ENCODE measurements around the gene ADGRV1. TPM values are rescaled to one million over a fixed set of nuclear protein-coding genes. Genes with fewer than 3 reads are reported as not detected.
"Not testable (repeated sequence)": the region's sequence is repeated elsewhere in the genome, so short reads cannot be mapped to it uniquely, and the experiment has no call there.

The ADGRV1 gene
- total RNA-seq, 2 donors from 2014 or later: 97.6 to 117 TPM

DNA sequence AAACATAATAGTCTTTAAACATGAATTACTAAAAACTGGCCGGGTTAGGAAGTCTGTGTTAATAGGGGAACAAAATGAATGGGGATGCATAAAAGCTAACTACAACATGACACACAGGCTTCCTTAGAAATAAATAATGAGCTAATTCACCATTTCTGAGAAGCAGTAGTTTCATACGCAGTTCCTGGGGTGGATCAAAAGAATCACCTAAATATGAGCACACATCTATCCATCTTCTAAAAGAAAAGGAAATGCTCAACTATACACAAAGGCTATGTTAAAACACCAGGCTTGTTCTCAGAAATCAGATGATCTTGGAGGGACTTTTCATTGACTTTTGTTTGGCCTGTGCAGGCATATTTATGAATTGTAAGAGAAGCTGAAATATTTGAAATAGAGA lies 451.5 kb downstream of the ADGRV1 start:
- Mint-ChIP-seq H3K4me3 (no peak overlapping the region), H3K36me3 (ENCODE audit: low read depth) (peaks cover 27% of the 10 kb centered on the region), H3K27me3 (ENCODE audit: insufficient read depth) (no peaks in the 10 kb centered on the region), H3K9me3 (peaks cover 16% of the 10 kb centered on the region), H3K4me1 (peaks cover under 1% of the 10 kb centered on the region), H3K27ac (no peak overlapping the region)
- H3K4me1 ChIP-seq (ENCODE audit: control insufficient read depth, insufficient read depth, low read length): no peaks in the 10 kb centered on the region
- 95 to 100% methylated on average over 1 of the region's 2 CpGs for WGBS, 2 experiments (ENCODE audit: insufficient coverage in 1 of 2, insufficient read length in 1 of 2)
- DNase-seq: no peak
- no peaks in the 10 kb centered on the region for H3K27me3 ChIP-seq (ENCODE audit: control insufficient read depth, insufficient read depth, low read length, poor library complexity, severe bottlenecking)
- no peaks in the 10 kb centered on the region for H3K36me3 ChIP-seq (ENCODE audit: control insufficient read depth, insufficient read depth, low read length)
- H3K4me3 ChIP-seq (ENCODE audit: low read length): no peak overlapping the region
- H3K9me3 ChIP-seq (ENCODE audit: control insufficient read depth, low read length): peaks cover 15% of the 10 kb centered on the region
- H3K9ac ChIP-seq (ENCODE audit: extremely low read depth, low read length, poor library complexity, severe bottlenecking): no peak overlapping the region
- TF ChIP-seq, protein P1, sequence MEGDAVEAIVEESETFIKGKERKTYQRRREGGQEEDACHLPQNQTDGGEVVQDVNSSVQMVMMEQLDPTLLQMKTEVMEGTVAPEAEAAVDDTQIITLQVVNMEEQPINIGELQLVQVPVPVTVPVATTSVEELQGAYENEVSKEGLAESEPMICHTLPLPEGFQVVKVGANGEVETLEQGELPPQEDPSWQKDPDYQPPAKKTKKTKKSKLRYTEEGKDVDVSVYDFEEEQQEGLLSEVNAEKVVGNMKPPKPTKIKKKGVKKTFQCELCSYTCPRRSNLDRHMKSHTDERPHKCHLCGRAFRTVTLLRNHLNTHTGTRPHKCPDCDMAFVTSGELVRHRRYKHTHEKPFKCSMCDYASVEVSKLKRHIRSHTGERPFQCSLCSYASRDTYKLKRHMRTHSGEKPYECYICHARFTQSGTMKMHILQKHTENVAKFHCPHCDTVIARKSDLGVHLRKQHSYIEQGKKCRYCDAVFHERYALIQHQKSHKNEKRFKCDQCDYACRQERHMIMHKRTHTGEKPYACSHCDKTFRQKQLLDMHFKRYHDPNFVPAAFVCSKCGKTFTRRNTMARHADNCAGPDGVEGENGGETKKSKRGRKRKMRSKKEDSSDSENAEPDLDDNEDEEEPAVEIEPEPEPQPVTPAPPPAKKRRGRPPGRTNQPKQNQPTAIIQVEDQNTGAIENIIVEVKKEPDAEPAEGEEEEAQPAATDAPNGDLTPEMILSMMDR (conservative IDR thresholded peaks at IDR 0.05): no peak
- H3K27ac ChIP-seq (ENCODE audit: low read depth, low read length): no peak overlapping the region

DNA sequence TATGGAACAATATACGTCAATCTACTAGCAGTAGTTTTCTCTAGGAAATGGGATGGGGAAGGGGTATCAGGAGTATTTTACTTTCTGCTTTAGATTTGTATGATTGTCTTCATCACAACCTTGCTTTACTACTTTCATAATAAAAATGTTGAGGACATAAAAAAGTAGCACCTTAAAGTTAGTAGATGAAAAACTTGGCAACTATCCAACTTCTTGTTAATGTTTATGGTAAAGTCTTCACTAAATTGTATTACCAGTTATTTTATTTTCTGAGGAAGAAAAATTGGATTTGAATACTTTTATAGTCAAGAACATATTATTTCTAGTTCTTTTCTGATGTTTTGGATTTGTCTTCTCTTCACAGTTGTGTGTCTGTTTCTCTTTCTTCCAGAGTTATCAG lies 452.4 kb downstream of the ADGRV1 start:
- TF ChIP-seq, protein P1 (conservative IDR thresholded peaks at IDR 0.05): no peak
- Histone ChIP-seq H3K4me1 (ENCODE audit: control insufficient read depth, insufficient read depth, low read length) (no peaks in the 10 kb centered on the region), H3K4me3 (ENCODE audit: low read length) (no peak overlapping the region), H3K27me3 (ENCODE audit: control insufficient read depth, insufficient read depth, low read length, poor library complexity, severe bottlenecking) (no peaks in the 10 kb centered on the region), H3K9ac (ENCODE audit: extremely low read depth, low read length, poor library complexity, severe bottlenecking) (no peak overlapping the region), H3K36me3 (ENCODE audit: control insufficient read depth, insufficient read depth, low read length) (no peaks in the 10 kb centered on the region), H3K9me3 (ENCODE audit: control insufficient read depth, low read length) (peaks cover 17% of the 10 kb centered on the region), H3K27ac (ENCODE audit: low read depth, low read length) (no peak overlapping the region)
- peaks cover 8% of the 10 kb centered on the region for H3K4me1 Mint-ChIP-seq
- no CpG with 5 or more reads among the region's 1 CpG for WGBS, 2 experiments (ENCODE audit: insufficient coverage in 1 of 2, insufficient read length in 1 of 2)
- H3K27me3 Mint-ChIP-seq (ENCODE audit: insufficient read depth): no peaks in the 10 kb centered on the region
- H3K9me3 Mint-ChIP-seq: peaks cover 21% of the 10 kb centered on the region
- no peak overlapping the region for H3K4me3 Mint-ChIP-seq
- DNase-seq: no peak
- H3K36me3 Mint-ChIP-seq (ENCODE audit: low read depth): peaks cover 29% of the 10 kb centered on the region
- H3K27ac Mint-ChIP-seq: no peak overlapping the region

GRCh38 chr5:91012867-91013266 lies 454.3 kb downstream of the ADGRV1 start:
- peaks cover 19% of the 10 kb centered on the region for H3K4me1 Mint-ChIP-seq

DNA sequence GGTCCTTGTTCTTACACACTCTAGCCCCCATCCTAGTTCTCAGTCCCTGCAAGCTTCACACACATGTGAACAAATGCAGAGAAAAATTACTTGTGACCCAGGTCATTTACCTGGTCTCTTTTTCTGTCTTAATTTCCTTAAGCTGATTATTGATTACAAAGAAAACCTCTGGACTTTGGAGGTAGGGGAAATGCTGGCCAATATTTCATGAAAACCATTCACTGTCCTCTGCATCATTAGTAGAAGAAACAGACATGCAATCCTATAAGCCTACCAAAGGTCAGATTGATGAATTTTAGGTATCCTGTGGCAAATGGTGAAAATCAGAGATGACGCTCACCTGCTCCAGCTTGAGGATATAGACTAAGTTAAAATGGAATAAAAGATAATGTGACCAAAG lies 457.7 kb downstream of the ADGRV1 start:
- H3K9ac ChIP-seq (ENCODE audit: extremely low read depth, low read length, poor library complexity, severe bottlenecking): no peak overlapping the region
- H3K4me1 ChIP-seq (ENCODE audit: control insufficient read depth, insufficient read depth, low read length): peaks cover 1% of the 10 kb centered on the region
- Mint-ChIP-seq H3K4me3 (no peak overlapping the region), H3K27ac (no peak overlapping the region), H3K36me3 (ENCODE audit: low read depth) (peaks cover 22% of the 10 kb centered on the region), H3K27me3 (ENCODE audit: insufficient read depth) (no peaks in the 10 kb centered on the region), H3K4me1 (peaks cover 37% of the 10 kb centered on the region), H3K9me3 (peaks cover 21% of the 10 kb centered on the region)
- no peak overlapping the region for H3K4me3 ChIP-seq (ENCODE audit: low read length)
- no peaks in the 10 kb centered on the region for H3K27me3 ChIP-seq (ENCODE audit: control insufficient read depth, insufficient read depth, low read length, poor library complexity, severe bottlenecking)
- 100% methylated on average over 1 of the region's 1 CpG for WGBS, 2 experiments (ENCODE audit: insufficient coverage in 1 of 2, insufficient read length in 1 of 2)
- DNase-seq: no peak
- no peaks in the 10 kb centered on the region for H3K36me3 ChIP-seq (ENCODE audit: control insufficient read depth, insufficient read depth, low read length)
- TF ChIP-seq, protein P1 (conservative IDR thresholded peaks at IDR 0.05): no peak
- H3K9me3 ChIP-seq (ENCODE audit: control insufficient read depth, low read length): peaks cover 17% of the 10 kb centered on the region
- H3K27ac ChIP-seq (ENCODE audit: low read depth, low read length): no peak overlapping the region

More at GRCh38 chr5:91012867-91013266, 454.3 kb downstream of the ADGRV1 start:
- not testable (repeated sequence) for H3K4me3 ChIP-seq (ENCODE audit: low read length); H3K9ac ChIP-seq (ENCODE audit: extremely low read depth, low read length, poor library complexity, severe bottlenecking); DNase-seq; H3K27me3 ChIP-seq (ENCODE audit: control insufficient read depth, insufficient read depth, low read length, poor library complexity, severe bottlenecking); H3K36me3 ChIP-seq (ENCODE audit: control insufficient read depth, insufficient read depth, low read length); H3K27me3 Mint-ChIP-seq (ENCODE audit: insufficient read depth); H3K4me3 Mint-ChIP-seq; H3K27ac Mint-ChIP-seq; H3K4me1 ChIP-seq (ENCODE audit: control insufficient read depth, insufficient read depth, low read length); H3K27ac ChIP-seq (ENCODE audit: low read depth, low read length)
- H3K9me3 ChIP-seq (ENCODE audit: control insufficient read depth, low read length): peaks cover 17% of the 10 kb centered on the region
- H3K9me3 Mint-ChIP-seq: peaks cover 21% of the 10 kb centered on the region
- H3K36me3 Mint-ChIP-seq (ENCODE audit: low read depth): peaks cover 22% of the 10 kb centered on the region
- WGBS, 2 experiments (ENCODE audit: insufficient coverage in 1 of 2, insufficient read length in 1 of 2): 89% methylated on average over 1 of the region's 1 CpG; no CpG with 5 or more reads in 1 of the 2 experiments

All from endodermal cell (in vitro differentiated cells).